WTC11 (cell line): Measurements from ENCODE around the gene MED27. TPM values are rescaled to one million over a fixed set of nuclear protein-coding genes. Genes with fewer than 3 reads are reported as not detected.

ENCODE experiments used
- ATAC-seq: fragments of 200-7000 bp; cut with Tn5 transposase; 2 replicates; pipeline ENCODE4 v1.10.0; 2021; ENCODE audit warnings: mild to moderate bottlenecking, moderate library complexity
- CTCF ChIA-PET: fragments of 300-600 bp; sonication (Branson Sonifier 250); formaldehyde crosslinking; loops from one replicate; lab custom pipeline; 2021; ENCODE audit warnings: antibody characterized with exemption; lab: Charles Lee
- POLR2A ChIA-PET: fragments of 350-600 bp; sonication (Branson Sonifier 250); formaldehyde crosslinking; loops from one replicate; lab custom pipeline; 2021; ENCODE audit warnings: antibody characterized with exemption; lab: Charles Lee
- DNase-seq: peaks from one replicate; pipeline ENCODE4 v3.0.0; 2021; ENCODE audit warnings: low spot score
- H3K27ac Mint-ChIP-seq: 2 replicates; pipeline ENCODE4 v1.8.0; 2021; ENCODE audit warnings: mixed read lengths
- H3K27me3 Mint-ChIP-seq: 2 replicates; pipeline ENCODE4 v1.8.0; 2021; ENCODE audit warnings: low read depth, mild to moderate bottlenecking, moderate library complexity, mixed read lengths
- H3K36me3 Mint-ChIP-seq: 2 replicates; pipeline ENCODE4 v1.8.0; 2021; ENCODE audit warnings: mixed read lengths
- H3K4me1 Mint-ChIP-seq: 2 replicates; pipeline ENCODE4 v1.8.0; 2022; ENCODE audit warnings: mixed read lengths
- H3K4me3 Mint-ChIP-seq: 2 replicates; pipeline ENCODE4 v1.8.0; 2021; ENCODE audit warnings: mild to moderate bottlenecking, moderate library complexity, mixed read lengths
- H3K9me3 Mint-ChIP-seq: 2 replicates; pipeline ENCODE4 v1.8.0; 2021; ENCODE audit warnings: mixed read lengths
- CBFB ChIP-seq: sonication (generic); formaldehyde crosslinking; IDR thresholded peaks from 2 replicates; pipeline ENCODE4 v1.8.1; 2022; ENCODE audit warnings: mild to moderate bottlenecking, low read depth, missing genetic modification reagents
- ERG ChIP-seq: fragments of 250-450 bp; sonication (Bioruptor Pico); IDR thresholded peaks from 2 replicates; pipeline ENCODE4 v1.8.0; 2021; ENCODE audit warnings: mild to moderate bottlenecking
- FOXJ3 ChIP-seq: sonication (generic); formaldehyde crosslinking; IDR thresholded peaks from 2 replicates; pipeline ENCODE4 v1.9.0; 2021; ENCODE audit warnings: missing genetic modification reagents, mild to moderate bottlenecking, borderline replicate concordance
- FOXP1 ChIP-seq: sonication (generic); formaldehyde crosslinking; IDR thresholded peaks from 2 replicates; pipeline ENCODE4 v1.8.0; 2022; ENCODE audit warnings: missing genetic modification reagents, mild to moderate bottlenecking, moderate library complexity, borderline replicate concordance
- MXD4 ChIP-seq: fragments of 250-450 bp; sonication (Bioruptor Pico); IDR thresholded peaks from 2 replicates; pipeline ENCODE4 v1.8.0; 2021; ENCODE audit warnings: mild to moderate bottlenecking, moderate library complexity, borderline replicate concordance
- MYBL2 ChIP-seq: sonication (generic); formaldehyde crosslinking; IDR thresholded peaks from 2 replicates; pipeline ENCODE4 v1.8.1; 2023; ENCODE audit warnings: mild to moderate bottlenecking, moderate library complexity, missing genetic modification reagents
- NFYB ChIP-seq: sonication (generic); formaldehyde crosslinking; conservative IDR thresholded peaks from 2 replicates; pipeline ENCODE4 v1.8.0; 2022; ENCODE audit warnings: low read depth, missing genetic modification reagents
- SMAD4 ChIP-seq: sonication (generic); formaldehyde crosslinking; IDR thresholded peaks from 2 replicates; pipeline ENCODE4 v1.8.0; 2022; ENCODE audit warnings: mild to moderate bottlenecking, missing genetic modification reagents
- TP53 ChIP-seq: sonication (generic); formaldehyde crosslinking; IDR thresholded peaks from 2 replicates; pipeline ENCODE4 v1.8.1; 2023; ENCODE audit warnings: mild to moderate bottlenecking, missing genetic modification reagents
- ZNF138 ChIP-seq: sonication (generic); formaldehyde crosslinking; conservative IDR thresholded peaks from 2 replicates; pipeline ENCODE4 v1.8.1; 2022; ENCODE audit warnings: mild to moderate bottlenecking, moderate library complexity, missing genetic modification reagents
- ZNF671 ChIP-seq: fragments of 250-450 bp; sonication (Bioruptor Pico); IDR thresholded peaks from 2 replicates; pipeline ENCODE4 v1.8.0; 2021; ENCODE audit warnings: mild to moderate bottlenecking
- total RNA-seq: library from RNA; stranded (reverse); gene quantifications from 3 replicates; pipeline ENCODE4 v1.2.3, GENCODE V29; 2021
- TF ChIP-seq, protein P1 (sequence below): fragments of 250-450 bp; sonication (Bioruptor Pico); IDR thresholded peaks from 2 replicates; pipeline ENCODE4 v1.9.0; 2021; ENCODE audit warnings: mild to moderate bottlenecking
- TF ChIP-seq, protein P2 (sequence below): fragments of 250-450 bp; sonication (Bioruptor Pico); IDR thresholded peaks from 2 replicates; pipeline ENCODE4 v1.9.0; 2021; ENCODE audit warnings: mild to moderate bottlenecking, borderline replicate concordance
- TF ChIP-seq, protein P3 (sequence below): sonication (generic); formaldehyde crosslinking; conservative IDR thresholded peaks from 2 replicates; pipeline ENCODE4 v1.8.1; 2022; ENCODE audit warnings: mild to moderate bottlenecking, missing genetic modification reagents
- TF ChIP-seq, protein P4 (sequence below): sonication (generic); formaldehyde crosslinking; IDR thresholded peaks from 2 replicates; pipeline ENCODE4 v1.8.1; 2023; ENCODE audit warnings: mild to moderate bottlenecking, missing genetic modification reagents
- TF ChIP-seq, protein P5 (sequence below): sonication (generic); formaldehyde crosslinking; IDR thresholded peaks from 2 replicates; pipeline ENCODE4 v1.8.0; 2022; ENCODE audit warnings: mild to moderate bottlenecking, missing genetic modification reagents
- TF ChIP-seq, protein P6 (sequence below): sonication (generic); formaldehyde crosslinking; IDR thresholded peaks from 2 replicates; pipeline ENCODE4 v1.8.1; 2022; ENCODE audit warnings: low read depth, mild to moderate bottlenecking, moderate library complexity, missing genetic modification reagents, borderline replicate concordance

MED27 gene
- total RNA-seq, 1 experiment from 2014 or later, result 27.9 TPM

GRCh38 chr9:131849391-131849790 is 230.3 kb downstream of the MED27 start (continued):
- TF ChIP-seq, protein P1, sequence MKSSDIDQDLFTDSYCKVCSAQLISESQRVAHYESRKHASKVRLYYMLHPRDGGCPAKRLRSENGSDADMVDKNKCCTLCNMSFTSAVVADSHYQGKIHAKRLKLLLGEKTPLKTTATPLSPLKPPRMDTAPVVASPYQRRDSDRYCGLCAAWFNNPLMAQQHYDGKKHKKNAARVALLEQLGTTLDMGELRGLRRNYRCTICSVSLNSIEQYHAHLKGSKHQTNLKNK (CRISPR knock-in tag), result no peak
- no peak for TF ChIP-seq CBFB (CRISPR knock-in tag)

- ChIA-PET CTCF (interaction anchor here (1.1 kb wide), 1 partner anchor 106 kb away, joined by 3 read pairs; no protein-coding TSS in a partner anchor), POLR2A (no interaction called here)
- H3K4me3 Mint-ChIP-seq, result no peak overlapping the region
- no peaks in the 10 kb centered on the region for H3K27me3 Mint-ChIP-seq
- DNase-seq, result no peak
- peaks cover 11% of the 10 kb centered on the region for H3K4me1 Mint-ChIP-seq
- H3K27ac Mint-ChIP-seq, result peak overlapping the region; percentile 81
- no peaks in the 10 kb centered on the region for H3K36me3 Mint-ChIP-seq
- TF ChIP-seq ERG (CRISPR knock-in tag) (no peak), TP53 (CRISPR knock-in tag) (no peak), MYBL2 (no peak), SMAD4 (CRISPR knock-in tag) (no peak), ZNF138 (no peak)
- TF ChIP-seq, protein P2, sequence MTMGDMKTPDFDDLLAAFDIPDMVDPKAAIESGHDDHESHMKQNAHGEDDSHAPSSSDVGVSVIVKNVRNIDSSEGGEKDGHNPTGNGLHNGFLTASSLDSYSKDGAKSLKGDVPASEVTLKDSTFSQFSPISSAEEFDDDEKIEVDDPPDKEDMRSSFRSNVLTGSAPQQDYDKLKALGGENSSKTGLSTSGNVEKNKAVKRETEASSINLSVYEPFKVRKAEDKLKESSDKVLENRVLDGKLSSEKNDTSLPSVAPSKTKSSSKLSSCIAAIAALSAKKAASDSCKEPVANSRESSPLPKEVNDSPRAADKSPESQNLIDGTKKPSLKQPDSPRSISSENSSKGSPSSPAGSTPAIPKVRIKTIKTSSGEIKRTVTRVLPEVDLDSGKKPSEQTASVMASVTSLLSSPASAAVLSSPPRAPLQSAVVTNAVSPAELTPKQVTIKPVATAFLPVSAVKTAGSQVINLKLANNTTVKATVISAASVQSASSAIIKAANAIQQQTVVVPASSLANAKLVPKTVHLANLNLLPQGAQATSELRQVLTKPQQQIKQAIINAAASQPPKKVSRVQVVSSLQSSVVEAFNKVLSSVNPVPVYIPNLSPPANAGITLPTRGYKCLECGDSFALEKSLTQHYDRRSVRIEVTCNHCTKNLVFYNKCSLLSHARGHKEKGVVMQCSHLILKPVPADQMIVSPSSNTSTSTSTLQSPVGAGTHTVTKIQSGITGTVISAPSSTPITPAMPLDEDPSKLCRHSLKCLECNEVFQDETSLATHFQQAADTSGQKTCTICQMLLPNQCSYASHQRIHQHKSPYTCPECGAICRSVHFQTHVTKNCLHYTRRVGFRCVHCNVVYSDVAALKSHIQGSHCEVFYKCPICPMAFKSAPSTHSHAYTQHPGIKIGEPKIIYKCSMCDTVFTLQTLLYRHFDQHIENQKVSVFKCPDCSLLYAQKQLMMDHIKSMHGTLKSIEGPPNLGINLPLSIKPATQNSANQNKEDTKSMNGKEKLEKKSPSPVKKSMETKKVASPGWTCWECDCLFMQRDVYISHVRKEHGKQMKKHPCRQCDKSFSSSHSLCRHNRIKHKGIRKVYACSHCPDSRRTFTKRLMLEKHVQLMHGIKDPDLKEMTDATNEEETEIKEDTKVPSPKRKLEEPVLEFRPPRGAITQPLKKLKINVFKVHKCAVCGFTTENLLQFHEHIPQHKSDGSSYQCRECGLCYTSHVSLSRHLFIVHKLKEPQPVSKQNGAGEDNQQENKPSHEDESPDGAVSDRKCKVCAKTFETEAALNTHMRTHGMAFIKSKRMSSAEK, result no peak
- TF ChIP-seq, protein P3, sequence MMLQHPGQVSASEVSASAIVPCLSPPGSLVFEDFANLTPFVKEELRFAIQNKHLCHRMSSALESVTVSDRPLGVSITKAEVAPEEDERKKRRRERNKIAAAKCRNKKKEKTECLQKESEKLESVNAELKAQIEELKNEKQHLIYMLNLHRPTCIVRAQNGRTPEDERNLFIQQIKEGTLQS, result no peak
- TF ChIP-seq, protein P4, sequence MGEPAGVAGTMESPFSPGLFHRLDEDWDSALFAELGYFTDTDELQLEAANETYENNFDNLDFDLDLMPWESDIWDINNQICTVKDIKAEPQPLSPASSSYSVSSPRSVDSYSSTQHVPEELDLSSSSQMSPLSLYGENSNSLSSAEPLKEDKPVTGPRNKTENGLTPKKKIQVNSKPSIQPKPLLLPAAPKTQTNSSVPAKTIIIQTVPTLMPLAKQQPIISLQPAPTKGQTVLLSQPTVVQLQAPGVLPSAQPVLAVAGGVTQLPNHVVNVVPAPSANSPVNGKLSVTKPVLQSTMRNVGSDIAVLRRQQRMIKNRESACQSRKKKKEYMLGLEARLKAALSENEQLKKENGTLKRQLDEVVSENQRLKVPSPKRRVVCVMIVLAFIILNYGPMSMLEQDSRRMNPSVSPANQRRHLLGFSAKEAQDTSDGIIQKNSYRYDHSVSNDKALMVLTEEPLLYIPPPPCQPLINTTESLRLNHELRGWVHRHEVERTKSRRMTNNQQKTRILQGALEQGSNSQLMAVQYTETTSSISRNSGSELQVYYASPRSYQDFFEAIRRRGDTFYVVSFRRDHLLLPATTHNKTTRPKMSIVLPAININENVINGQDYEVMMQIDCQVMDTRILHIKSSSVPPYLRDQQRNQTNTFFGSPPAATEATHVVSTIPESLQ, result no peak
- TF ChIP-seq, protein P5, sequence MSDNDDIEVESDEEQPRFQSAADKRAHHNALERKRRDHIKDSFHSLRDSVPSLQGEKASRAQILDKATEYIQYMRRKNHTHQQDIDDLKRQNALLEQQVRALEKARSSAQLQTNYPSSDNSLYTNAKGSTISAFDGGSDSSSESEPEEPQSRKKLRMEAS (CRISPR knock-in tag), result no peak
- TF ChIP-seq, all 79 proteins: peak for 0
- H3K9me3 Mint-ChIP-seq, result no peaks in the 10 kb centered on the region
- ATAC-seq, result no peak
These were observed 231.0 kb downstream of the MED27 start for GRCh38 chr9:131848570-131849160.

- Mint-ChIP-seq H3K4me3 (no peak overlapping the region), H3K4me1 (peaks cover 11% of the 10 kb centered on the region), H3K27me3 (no peaks in the 10 kb centered on the region), H3K27ac (peak overlapping the region; percentile 7), H3K9me3 (no peaks in the 10 kb centered on the region), H3K36me3 (no peaks in the 10 kb centered on the region)
- CTCF ChIA-PET, result interaction anchor here (1.1 kb wide), 1 partner anchor 107 kb away, joined by 3 read pairs; no protein-coding TSS in a partner anchor
- DNase-seq (no peak), ATAC-seq (no peak)
- POLR2A ChIA-PET, result no interaction called here
- no peak for TF ChIP-seq MXD4
- no peak for TF ChIP-seq ZNF671 (CRISPR knock-in tag)
- TF ChIP-seq FOXP1 (CRISPR knock-in tag), result no peak
- TF ChIP-seq ERG (CRISPR knock-in tag), result no peak
- TF ChIP-seq, protein P6, sequence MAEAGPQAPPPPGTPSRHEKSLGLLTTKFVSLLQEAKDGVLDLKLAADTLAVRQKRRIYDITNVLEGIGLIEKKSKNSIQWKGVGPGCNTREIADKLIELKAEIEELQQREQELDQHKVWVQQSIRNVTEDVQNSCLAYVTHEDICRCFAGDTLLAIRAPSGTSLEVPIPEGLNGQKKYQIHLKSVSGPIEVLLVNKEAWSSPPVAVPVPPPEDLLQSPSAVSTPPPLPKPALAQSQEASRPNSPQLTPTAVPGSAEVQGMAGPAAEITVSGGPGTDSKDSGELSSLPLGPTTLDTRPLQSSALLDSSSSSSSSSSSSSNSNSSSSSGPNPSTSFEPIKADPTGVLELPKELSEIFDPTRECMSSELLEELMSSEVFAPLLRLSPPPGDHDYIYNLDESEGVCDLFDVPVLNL (CRISPR knock-in tag), result no peak
- TF ChIP-seq ZNF138, result no peak
- no peak for TF ChIP-seq FOXJ3 (CRISPR knock-in tag)
- no peak for TF ChIP-seq NFYB (CRISPR knock-in tag)
These were observed 231.9 kb downstream of the MED27 start for GRCh38 chr9:131847665-131848354.
